Activated CD4-positive, alpha-beta T cell treated with anti-CD3 and anti-CD28 coated beads for 36 hours (primary cell): ENCODE results near the gene RAB20. TPM values are rescaled to one million over a fixed set of nuclear protein-coding genes. Genes with fewer than 3 reads are reported as not detected.
A peak's percentile ranks its signal among the peaks of the same experiment; 100 is the strongest.

Experiments
- ATAC-seq: fragments of 200-7000 bp; cut with Tn5 transposase; one replicate; pipeline ENCODE4 v1.10.0; 2021; ENCODE audit warnings: mild to moderate bottlenecking, moderate library complexity
- CTCF ChIA-PET: fragments of 350-600 bp; sonication (Branson Sonifier 250); formaldehyde crosslinking; loops from one replicate; lab custom pipeline; 2021; ENCODE audit warnings: antibody characterized with exemption; lab: Charles Lee
- POLR2A ChIA-PET: fragments of 350-600 bp; sonication (Branson Sonifier 250); formaldehyde crosslinking; loops from one replicate; lab custom pipeline; 2021; ENCODE audit warnings: antibody characterized with exemption, inconsistent platforms; lab: Charles Lee
- DNase-seq: peaks from one replicate; pipeline ENCODE4 v3.0.0-alpha.2; 2020
- H3K27ac Mint-ChIP-seq: one replicate; pipeline ENCODE4 v1.8.0; 2021; ENCODE audit warnings: mixed read lengths
- H3K27me3 Mint-ChIP-seq: one replicate; pipeline ENCODE4 v1.8.0; 2021; ENCODE audit warnings: mixed read lengths
- H3K36me3 Mint-ChIP-seq: one replicate; pipeline ENCODE4 v1.8.0; 2021; ENCODE audit warnings: low read depth, mixed read lengths
- H3K4me1 Mint-ChIP-seq: one replicate; pipeline ENCODE4 v1.8.0; 2021; ENCODE audit warnings: mixed read lengths
- H3K4me3 Mint-ChIP-seq: one replicate; pipeline ENCODE4 v1.8.0; 2021; ENCODE audit warnings: mild to moderate bottlenecking, moderate library complexity, mixed read lengths
- H3K9me3 Mint-ChIP-seq: one replicate; pipeline ENCODE4 v1.8.0; 2021; ENCODE audit warnings: low read depth, mixed read lengths
- intact Hi-C, 2 experiments: fragments of 100-400 bp; cut with DNase I in 1 of 2; cut with micrococcal nuclease in 1 of 2; formaldehyde crosslinking; loops; one replicate each; pipeline versions ENCODE4 v1.14.2 to v1.15.1; 2022 to 2024; cut with DNase I, micrococcal nuclease
- total RNA-seq, 2 experiments: library from RNA; stranded (reverse); gene quantifications; one replicate each; pipeline ENCODE4 v1.2.3, GENCODE V29; 2021

The RAB20 gene
- total RNA-seq, 2 experiments from 2014 or later: 6.0 to 9.0 TPM

DNA sequence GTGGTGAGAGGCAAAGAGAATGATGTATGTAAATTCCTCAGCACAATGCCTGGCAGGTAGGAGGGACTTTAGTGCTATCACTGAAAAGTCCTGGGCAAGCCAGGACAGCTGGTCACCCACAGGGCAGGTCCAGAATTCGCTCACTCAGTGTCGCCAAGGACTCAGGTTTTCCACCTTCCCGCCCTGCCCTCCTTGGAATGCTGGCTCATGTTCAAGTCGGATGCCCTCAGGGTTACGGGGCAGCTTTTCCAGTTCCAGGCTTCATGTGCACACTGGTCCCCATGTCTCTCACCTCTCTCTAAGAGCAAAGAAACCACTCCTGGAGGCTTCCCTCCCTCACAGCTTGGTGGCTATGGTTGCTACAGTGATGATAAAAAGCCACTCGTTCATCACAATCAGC, 29.1 kb upstream of the RAB20 start:
- Mint-ChIP-seq H3K27ac (no peak overlapping the region), H3K4me3 (no peak overlapping the region), H3K27me3 (peaks cover 1% of the 10 kb centered on the region), H3K9me3 (no peaks in the 10 kb centered on the region), H3K36me3 (no peaks in the 10 kb centered on the region), H3K4me1 (no peaks in the 10 kb centered on the region)
- DNase-seq: no peak
- intact Hi-C loops: no loop called here
- CTCF ChIA-PET: no interaction called here
- POLR2A ChIA-PET: no interaction called here
- ATAC-seq: no peak

DNA sequence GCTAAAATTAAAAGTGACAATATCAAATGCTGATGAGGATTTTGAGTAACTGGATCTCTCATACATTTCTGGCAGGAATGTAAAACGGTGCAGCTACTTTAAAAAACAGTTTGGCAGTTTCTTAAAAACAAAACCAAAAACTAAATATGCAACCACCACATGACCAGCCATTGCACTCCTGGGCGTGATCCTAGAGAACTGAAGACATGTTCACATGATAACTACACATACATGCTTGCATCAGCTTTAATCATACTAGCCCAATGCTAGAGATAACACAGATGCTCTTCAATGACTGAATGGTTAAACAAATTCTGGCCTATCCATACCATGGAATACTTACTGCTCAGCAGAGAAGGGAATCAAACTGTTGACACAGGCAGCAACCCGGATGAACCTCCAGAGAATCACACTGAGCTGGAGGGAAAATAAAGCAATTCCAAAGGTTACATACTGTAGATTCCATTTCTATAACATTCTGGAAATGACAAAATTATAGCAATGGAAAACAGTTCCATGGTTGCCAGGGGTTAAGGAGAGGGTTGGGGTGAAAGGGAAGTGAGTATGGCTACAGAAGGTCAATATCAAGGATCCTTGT, 28.4 kb upstream of the RAB20 start:
- ChIA-PET POLR2A (no interaction called here), CTCF (no interaction called here)
- Mint-ChIP-seq H3K4me1 (no peaks in the 10 kb centered on the region), H3K36me3 (no peaks in the 10 kb centered on the region), H3K4me3 (no peak overlapping the region), H3K27ac (no peak overlapping the region), H3K27me3 (peaks cover 1% of the 10 kb centered on the region), H3K9me3 (no peaks in the 10 kb centered on the region)
- no peak for ATAC-seq
- intact Hi-C loops: no loop called here
- no peak for DNase-seq

DNA sequence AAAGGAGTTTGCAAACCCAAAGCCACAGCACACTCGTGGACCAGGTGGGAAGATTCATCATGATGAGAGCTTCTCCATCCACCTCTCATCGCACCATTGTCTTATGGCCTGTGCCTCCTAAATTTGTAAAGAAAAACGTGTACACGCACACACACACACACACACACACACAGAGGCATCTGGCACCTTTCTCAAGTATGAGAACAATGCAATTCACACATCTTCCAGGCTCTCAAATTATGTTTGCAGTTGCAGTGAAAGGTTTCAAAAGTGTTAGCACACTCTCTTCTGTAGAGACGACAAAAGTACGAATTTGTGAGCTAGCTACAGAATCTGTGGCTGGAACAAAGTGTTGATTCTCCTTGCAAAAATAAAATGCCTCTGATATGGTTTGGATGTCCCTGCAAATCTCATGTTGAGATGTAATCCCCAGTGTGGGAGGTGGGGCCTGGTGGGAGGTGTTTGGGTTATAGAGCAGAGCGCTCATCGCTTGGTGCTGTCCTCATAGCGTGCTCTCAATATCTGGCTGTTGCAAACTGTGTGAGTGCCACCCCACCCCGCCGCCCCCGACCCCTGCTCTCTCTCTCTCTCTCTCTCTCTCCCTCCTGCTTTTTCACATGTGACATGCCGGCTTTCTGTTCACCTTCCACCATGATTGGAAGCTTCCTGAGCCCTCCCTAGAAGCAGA, 21.8 kb upstream of the RAB20 start:
- Mint-ChIP-seq H3K4me1 (no peaks in the 10 kb centered on the region), H3K36me3 (no peaks in the 10 kb centered on the region), H3K4me3 (no peak overlapping the region), H3K27ac (no peak overlapping the region), H3K27me3 (peaks cover 9% of the 10 kb centered on the region), H3K9me3 (no peaks in the 10 kb centered on the region)
- ATAC-seq (no peak), DNase-seq (no peak)
- POLR2A ChIA-PET: no interaction called here
- intact Hi-C loops: no loop called here
- CTCF ChIA-PET: interaction anchor here (1.2 kb wide), 1 partner anchor 128 kb away, joined by 3 read pairs; no protein-coding TSS in a partner anchor

DNA sequence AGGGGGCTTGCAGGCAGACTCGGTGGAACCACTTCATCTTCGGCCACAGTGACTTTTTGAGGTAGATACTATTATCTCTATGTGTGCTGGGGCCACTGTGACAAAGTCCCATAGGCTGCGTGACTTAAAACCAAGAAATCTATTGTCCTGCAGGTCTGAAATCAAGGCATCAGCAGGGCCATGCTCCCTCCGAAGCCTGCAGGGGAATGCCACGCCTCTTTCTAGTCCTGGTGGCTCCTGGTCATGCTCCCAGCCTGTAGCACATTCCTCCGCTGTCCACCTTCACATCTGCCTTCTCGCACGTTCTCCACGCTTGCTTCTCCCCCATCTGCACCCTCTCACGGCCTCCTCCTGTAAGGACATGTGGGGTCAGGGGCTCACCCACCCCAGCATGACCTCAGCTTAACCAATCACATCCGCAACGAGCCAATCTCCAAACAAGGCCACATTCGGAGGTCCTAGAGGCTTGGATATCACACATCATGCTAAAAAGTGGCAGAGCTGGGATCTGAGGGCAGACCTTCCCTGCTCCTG, 21.0 kb upstream of the RAB20 start:
- POLR2A ChIA-PET: no interaction called here
- no peak for ATAC-seq

DNA sequence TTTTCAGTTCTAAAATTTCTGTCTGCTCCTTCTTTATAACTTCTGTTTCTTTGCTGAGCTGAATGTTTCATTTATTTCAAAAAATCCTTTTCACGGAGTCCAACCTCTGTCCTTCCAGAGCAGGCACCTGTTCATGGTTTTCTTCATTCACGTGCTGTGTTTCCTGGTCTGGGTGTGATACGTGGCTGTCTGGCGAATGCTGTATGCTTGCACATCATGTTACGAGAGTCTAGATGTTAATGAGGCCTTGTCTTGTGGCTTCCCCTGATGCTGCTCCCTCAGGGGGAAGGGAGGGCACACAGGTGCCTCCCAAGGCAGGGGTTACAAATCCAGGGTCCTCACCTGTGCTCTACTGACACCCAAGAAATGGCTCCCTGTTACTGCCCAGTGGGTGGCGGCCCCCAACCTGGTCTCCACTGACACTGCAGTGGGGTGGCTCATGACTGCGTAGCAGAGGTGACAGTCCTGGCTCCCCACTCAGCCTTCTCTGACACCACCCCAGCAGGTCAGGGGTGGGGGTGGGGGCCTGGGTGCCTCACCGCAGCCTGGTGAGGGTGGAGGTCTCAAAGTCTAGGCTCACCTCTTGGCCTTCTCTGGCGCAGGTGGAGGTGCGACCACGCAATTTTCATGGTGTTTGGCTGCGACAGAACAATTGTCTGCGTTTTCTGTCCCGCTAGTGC, 20.1 kb upstream of the RAB20 start:
- ChIA-PET POLR2A (no interaction called here), CTCF (interaction anchor here (1.2 kb wide), 1 partner anchor 126 kb away, joined by 3 read pairs; no protein-coding TSS in a partner anchor)
- Mint-ChIP-seq H3K27ac (no peak overlapping the region), H3K36me3 (no peaks in the 10 kb centered on the region), H3K9me3 (no peaks in the 10 kb centered on the region), H3K27me3 (peaks cover 14% of the 10 kb centered on the region), H3K4me3 (no peak overlapping the region), H3K4me1 (no peaks in the 10 kb centered on the region)
- DNase-seq (no peak), ATAC-seq (no peak)
- intact Hi-C loops: no loop called here

More for the DNA sequence above, 21.0 kb upstream of the RAB20 start:
- Mint-ChIP-seq H3K27me3 (peaks cover 11% of the 10 kb centered on the region), H3K9me3 (no peaks in the 10 kb centered on the region), H3K36me3 (no peaks in the 10 kb centered on the region), H3K27ac (no peak overlapping the region), H3K4me1 (no peaks in the 10 kb centered on the region), H3K4me3 (no peak overlapping the region)
- intact Hi-C loops: no loop called here
- CTCF ChIA-PET: interaction anchor here (1.2 kb wide), 1 partner anchor 127 kb away, joined by 3 read pairs; no protein-coding TSS in a partner anchor
- DNase-seq: no peak

DNA sequence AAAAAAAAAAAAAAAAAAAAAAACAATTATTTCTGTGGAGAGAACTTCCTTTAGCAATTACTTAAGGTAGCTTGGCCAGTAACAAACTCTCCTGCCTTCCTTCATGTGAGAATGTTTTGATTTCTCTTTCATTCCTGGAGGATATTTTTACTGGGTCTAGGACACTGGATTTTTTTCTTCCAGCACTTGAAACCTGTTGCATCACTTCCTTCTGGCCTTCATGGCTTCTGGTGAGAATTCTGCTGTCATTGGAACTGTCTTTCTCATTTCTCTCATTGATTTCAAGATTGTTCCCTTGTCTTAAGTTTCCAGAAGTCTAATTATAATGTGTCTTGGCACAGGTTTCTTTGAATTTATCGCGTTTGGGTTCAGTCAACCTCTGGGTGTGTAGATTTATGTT, 19.3 kb upstream of the RAB20 start:
- Mint-ChIP-seq H3K36me3 (no peaks in the 10 kb centered on the region), H3K27me3 (peaks cover 19% of the 10 kb centered on the region), H3K4me1 (peaks cover 5% of the 10 kb centered on the region), H3K27ac (no peak overlapping the region), H3K9me3 (no peaks in the 10 kb centered on the region), H3K4me3 (no peak overlapping the region)
- ATAC-seq: no peak
- POLR2A ChIA-PET: no interaction called here
- intact Hi-C loops: no loop called here
- CTCF ChIA-PET: no interaction called here
- no peak for DNase-seq

DNA sequence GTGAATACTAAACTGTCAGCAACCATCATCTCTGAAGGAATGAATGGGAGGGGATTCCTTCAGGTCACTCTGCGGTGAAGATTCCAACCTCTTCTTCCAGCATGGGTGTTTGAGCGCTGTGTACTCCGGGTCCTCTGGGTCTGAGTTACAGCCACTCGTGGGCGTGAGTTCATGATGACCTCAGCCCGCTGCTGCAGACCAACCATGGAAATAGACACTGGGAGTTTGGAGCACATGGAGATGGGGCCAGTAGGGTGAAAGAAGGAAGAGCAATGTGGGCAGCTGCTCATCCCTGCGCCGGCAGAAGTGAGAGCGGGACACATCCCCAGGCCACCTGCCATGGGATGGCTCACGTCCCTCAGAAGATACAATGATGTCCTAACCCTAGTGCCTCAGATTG, 16.8 kb upstream of the RAB20 start:
- no peak overlapping the region for H3K27ac Mint-ChIP-seq
- intact Hi-C loops: no loop called here
- CTCF ChIA-PET: interaction anchor here (1.4 kb wide), 1 partner anchor 123 kb away, joined by 3 read pairs; no protein-coding TSS in a partner anchor
- H3K9me3 Mint-ChIP-seq: no peaks in the 10 kb centered on the region
- H3K4me1 Mint-ChIP-seq: peaks cover 12% of the 10 kb centered on the region
- no peaks in the 10 kb centered on the region for H3K36me3 Mint-ChIP-seq
- POLR2A ChIA-PET: no interaction called here
- DNase-seq: no peak
- ATAC-seq: no peak
- no peak overlapping the region for H3K4me3 Mint-ChIP-seq
- peaks cover 36% of the 10 kb centered on the region for H3K27me3 Mint-ChIP-seq

DNA sequence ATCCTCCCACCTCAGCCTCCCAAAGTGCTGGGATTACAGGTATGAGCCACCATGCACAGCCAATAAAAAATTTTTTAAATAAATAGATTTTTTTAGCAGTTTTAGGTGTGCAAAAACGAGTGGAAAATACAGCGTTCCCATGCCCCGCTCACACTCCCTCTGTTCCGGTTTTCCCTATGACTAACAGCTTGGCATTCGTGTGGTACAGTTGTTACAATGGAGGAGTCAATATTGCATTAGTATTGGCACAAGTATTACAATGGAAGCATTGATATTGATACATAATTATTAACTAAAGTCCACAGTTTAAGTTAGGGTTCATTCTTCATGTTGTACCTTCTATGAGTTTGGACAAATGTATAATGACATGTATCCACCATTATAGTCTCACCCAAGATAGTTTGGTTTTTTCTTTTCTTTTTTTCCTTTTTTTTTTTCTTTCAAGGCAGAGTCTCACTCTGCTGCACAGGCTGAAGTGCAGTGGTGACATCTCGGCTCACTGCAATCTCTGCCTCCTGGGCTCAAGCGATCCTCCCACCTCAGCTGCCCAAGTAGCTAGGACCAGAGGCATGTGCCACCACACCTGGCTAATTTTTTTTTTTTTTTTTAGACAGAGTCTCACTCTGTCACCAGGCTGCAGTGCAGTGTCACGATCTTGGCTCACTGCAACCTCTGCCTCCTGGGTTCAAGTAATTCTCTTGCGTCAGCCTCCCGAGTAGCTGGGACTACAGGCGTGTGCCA, 15.4 kb upstream of the RAB20 start:
- DNase-seq (no peak), ATAC-seq (no peak)
- peaks cover 38% of the 10 kb centered on the region for H3K27me3 Mint-ChIP-seq
- CTCF ChIA-PET: no interaction called here
- H3K4me1 Mint-ChIP-seq: peaks cover 12% of the 10 kb centered on the region
- intact Hi-C loops: no loop called here
- no peak overlapping the region for H3K4me3 Mint-ChIP-seq
- POLR2A ChIA-PET: no interaction called here
- H3K27ac Mint-ChIP-seq: no peak overlapping the region
- no peaks in the 10 kb centered on the region for H3K36me3 Mint-ChIP-seq
- H3K9me3 Mint-ChIP-seq: no peaks in the 10 kb centered on the region

DNA sequence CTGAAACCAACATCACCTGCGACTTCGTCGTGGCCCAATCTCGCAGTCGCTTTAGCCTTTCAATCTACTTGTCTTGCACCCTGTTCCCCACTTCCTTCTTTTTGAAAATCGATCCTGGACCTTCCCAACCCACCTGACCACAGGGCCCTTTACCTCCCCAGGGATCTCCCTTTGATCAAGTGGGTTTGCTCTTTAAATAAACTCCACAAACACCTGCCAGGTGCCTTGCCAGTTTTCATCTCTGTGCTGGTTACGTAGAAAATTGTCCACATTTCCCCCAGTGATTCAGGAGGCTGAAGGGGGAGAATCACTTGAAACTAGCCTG, 14.5 kb upstream of the RAB20 start:
- Mint-ChIP-seq H3K27me3 (peaks cover 38% of the 10 kb centered on the region), H3K36me3 (no peaks in the 10 kb centered on the region), H3K4me3 (no peak overlapping the region), H3K9me3 (no peaks in the 10 kb centered on the region), H3K4me1 (peaks cover 12% of the 10 kb centered on the region), H3K27ac (no peak overlapping the region)
- ATAC-seq (no peak), DNase-seq (no peak)
- intact Hi-C loops: no loop called here
- CTCF ChIA-PET: interaction anchor here (0.7 kb wide), 1 partner anchor 1446 kb away, joined by 3 read pairs; no protein-coding TSS in a partner anchor
- POLR2A ChIA-PET: no interaction called here

DNA sequence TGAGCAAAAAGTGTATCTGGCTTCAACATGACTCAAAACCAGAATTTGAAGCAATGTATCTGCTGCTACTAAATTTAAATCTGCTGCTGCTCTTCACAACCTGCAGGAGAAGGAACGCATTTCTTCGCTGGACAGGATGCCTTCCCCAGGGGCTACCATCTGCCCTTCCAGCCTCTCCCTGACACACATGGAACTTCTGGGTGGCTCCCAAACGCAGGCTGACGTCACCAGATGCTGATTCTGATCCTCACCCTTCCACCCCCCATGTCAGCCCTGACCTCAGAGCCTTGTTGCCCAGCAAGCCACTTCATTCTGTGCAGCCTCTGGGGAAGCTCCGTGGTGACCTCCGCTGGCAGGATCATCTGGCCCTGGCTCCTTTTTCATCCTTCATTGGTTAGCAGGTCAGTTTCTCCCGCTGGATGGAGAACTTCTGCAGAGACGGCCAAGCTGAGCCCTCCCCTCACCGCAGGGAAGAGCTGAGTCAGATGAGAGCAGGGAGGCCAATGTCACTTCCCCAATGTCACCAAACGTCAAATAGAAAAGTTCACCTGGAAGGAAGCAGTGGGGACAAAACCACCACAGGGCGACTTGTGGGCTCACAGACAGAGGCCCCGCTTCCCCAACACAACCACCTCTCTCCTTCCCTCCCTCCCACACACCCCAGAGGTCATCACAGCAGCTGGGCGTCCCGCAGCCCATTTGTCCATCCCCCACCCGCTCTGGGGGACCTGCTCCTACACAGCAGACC, 14.0 kb upstream of the RAB20 start:
- peak; percentile 75 for ATAC-seq
- H3K4me3 Mint-ChIP-seq: no peak overlapping the region
- H3K27ac Mint-ChIP-seq: no peak overlapping the region
- peaks cover 38% of the 10 kb centered on the region for H3K27me3 Mint-ChIP-seq
- DNase-seq: peak; percentile 44
- ChIA-PET POLR2A (no interaction called here), CTCF (interaction anchor here (0.7 kb wide), 2 partner anchors 75 to 1445 kb away, joined by 3 to 4 read pairs; no protein-coding TSS in a partner anchor)
- no peaks in the 10 kb centered on the region for H3K36me3 Mint-ChIP-seq
- peaks cover 12% of the 10 kb centered on the region for H3K4me1 Mint-ChIP-seq
- no peaks in the 10 kb centered on the region for H3K9me3 Mint-ChIP-seq
- intact Hi-C loops: loop anchor here in 1 of 2 experiments (2.0 kb wide), 1 partner anchor 119 kb away; no protein-coding TSS in a partner anchor
